HG03521 (cell line): ENCODE results near the gene AP2B1.
"Not testable (repeated sequence)": the region's sequence is repeated elsewhere in the genome, so short reads cannot be mapped to it uniquely, and the experiment has no call there.

ENCODE experiments used
- ATAC-seq: cut with Tn5 transposase; IDR thresholded peaks from one replicate; pipeline ENCODE4 v1.9.1; 2021; ENCODE audit warnings: mild to moderate bottlenecking, moderate library complexity; ENCODE audit not compliant: unreplicated experiment

AP2B1 gene

GRCh38 chr17:35587074-35587961 is at the start of gene AP2B1:
Gene AP2B1 (plus strand): TSS chr17:35587322. CDS start chr17:35594031, 6,709 bp downstream.
- peak; percentile 89 for ATAC-seq

- no peak for ATAC-seq
Observed at GRCh38 chr17:35537601-35538141, 49.5 kb upstream of the AP2B1 start, which contains the start of gene SLFN12L. Gene SLFN12L (minus strand): TSS chr17:35537678. CDS start chr17:35522364, 15,314 bp downstream.

GRCh38 chr17:35539659-35540026 is 47.5 kb upstream of the AP2B1 start:
- ATAC-seq, result no peak

GRCh38 chr17:35540589-35541404 is 46.3 kb upstream of the AP2B1 start:
- ATAC-seq, result no peak

- no peak for ATAC-seq
Observed at GRCh38 chr17:35541434-35541833, 45.7 kb upstream of the AP2B1 start.

- no peak for ATAC-seq
Observed at GRCh38 chr17:35542990-35543389, 44.1 kb upstream of the AP2B1 start.

GRCh38 chr17:35543856-35544255 is 43.3 kb upstream of the AP2B1 start:
- no peak for ATAC-seq

GRCh38 chr17:35545150-35545549 is 42.0 kb upstream of the AP2B1 start:
- no peak for ATAC-seq

GRCh38 chr17:35546487-35546886 is 40.6 kb upstream of the AP2B1 start:
- ATAC-seq, result no peak

- ATAC-seq, result no peak
Observed at GRCh38 chr17:35548208-35548810, 38.8 kb upstream of the AP2B1 start.

- ATAC-seq, result no peak
Observed at GRCh38 chr17:35548978-35549377, 38.1 kb upstream of the AP2B1 start.

GRCh38 chr17:35553310-35553709 is 33.8 kb upstream of the AP2B1 start:
- no peak for ATAC-seq

GRCh38 chr17:35554668-35555067 is 32.5 kb upstream of the AP2B1 start:
- no peak for ATAC-seq

GRCh38 chr17:35555691-35556090 is 31.4 kb upstream of the AP2B1 start:
- no peak for ATAC-seq

- ATAC-seq, result no peak
Observed at GRCh38 chr17:35557353-35557752, 29.8 kb upstream of the AP2B1 start.

- ATAC-seq, result no peak
Observed at GRCh38 chr17:35559495-35560210, 27.5 kb upstream of the AP2B1 start.

- no peak for ATAC-seq
Observed at GRCh38 chr17:35560703-35561102, 26.4 kb upstream of the AP2B1 start, which contains the start of gene SLFN14. Gene SLFN14 (minus strand): TSS chr17:35560819. CDS start chr17:35558062, 2,757 bp downstream.

GRCh38 chr17:35563181-35563580 is 23.9 kb upstream of the AP2B1 start:
- ATAC-seq, result not testable (repeated sequence)

- ATAC-seq, result no peak
Observed at GRCh38 chr17:35566968-35567367, 20.2 kb upstream of the AP2B1 start.

GRCh38 chr17:35568561-35568960 is 18.6 kb upstream of the AP2B1 start:
- ATAC-seq, result no peak
